Right lobe of liver (tissue), 6 donors: ENCODE measurements around the gene PPP1R36. TPM values are rescaled to one million over a fixed set of nuclear protein-coding genes. Genes with fewer than 3 reads are reported as not detected.
A peak's percentile ranks its signal among the peaks of the same experiment; 100 is the strongest.
"Not testable (repeated sequence)": the region's sequence is repeated elsewhere in the genome, so short reads cannot be mapped to it uniquely, and the experiment has no call there.

ENCODE experiments used
- ATAC-seq, 4 donors: fragments of 200-7000 bp; cut with Tn5 transposase; one replicate each; pipeline ENCODE4 v1.9.1; 2020; ENCODE audit warnings: mild to moderate bottlenecking in 4 of 4, moderate library complexity in 4 of 4
- DNase-seq, 3 donors: peaks; one replicate each; pipeline ENCODE4 v3.0.0-alpha.2; 2020
- H3K27ac ChIP-seq, 3 donors: fragments of 200-600 bp; one replicate each; pipeline ENCODE4 v1.8.0; 2022
- H3K27me3 ChIP-seq, 2 donors: fragments of 200-600 bp; one replicate each; pipeline ENCODE4 v1.8.0; 2022
- H3K36me3 ChIP-seq, 4 donors: fragments of 200-600 bp; sonication (generic) in 1 of 4; one replicate each; pipeline versions ENCODE4 v1.5.1 to v1.8.0; 2017 to 2022; ENCODE audit warnings: control low read depth in 1 of 4
- H3K4me1 ChIP-seq, 4 donors: fragments of 200-600 bp; sonication (generic) in 1 of 4; one replicate each; pipeline versions ENCODE4 v1.5.1 to v1.8.0; 2017 to 2022; ENCODE audit warnings: control low read depth in 1 of 4
- H3K4me3 ChIP-seq, 3 donors: fragments of 200-600 bp; one replicate each; pipeline ENCODE4 v1.8.0; 2022
- H3K9me3 ChIP-seq, 4 donors: fragments of 200-600 bp; sonication (generic) in 1 of 4; one replicate each; pipeline versions ENCODE4 v1.5.1 to v1.8.0; 2017 to 2022; ENCODE audit warnings: control low read depth in 1 of 4
- CTCF ChIP-seq, 4 donors: fragments of 200-600 bp in 3 of 4; fragments of 450-650 bp in 1 of 4; IDR thresholded peaks; one replicate each; pipeline versions ENCODE4 v1.5.1 to v1.8.0; 2016 to 2022; ENCODE audit warnings: antibody characterized with exemption in 4 of 4, mild to moderate bottlenecking in 2 of 4
- POLR2A ChIP-seq: fragments of 450-650 bp; IDR thresholded peaks from one replicate; pipeline ENCODE4 v1.6.1; 2017; ENCODE audit warnings: antibody characterized with exemption, mild to moderate bottlenecking
- WGBS: methylation state at CpG from one replicate; pipeline ENCODE4 v1.1.6; 2018; ENCODE audit warnings: low coverage, low lambda C conversion rate; ENCODE audit not compliant: insufficient coverage; ENCODE audit errors: missing lambda C conversion rate; 5-methylcytosine and 5-hydroxymethylcytosine counted together
- intact Hi-C, 2 donors: fragments of 100-400 bp; cut with DNase I; formaldehyde crosslinking; loops; one replicate each; pipeline versions ENCODE4 v1.11.2 to v1.14.1; 2022
- total RNA-seq, 6 experiments: library from RNA; depleted of rRNA in 2 of 6; stranded (reverse); fragments of >200 nt in 2 of 6; fragmentation: NEBNext Ultra II Directional in 3 of 6; extraction: Animal tissue kit (Norgen Biotek cat#: 25700) in 3 of 6; gene quantifications; one replicate each; pipeline versions ENCODE4 v1.1.0 to v1.2.4, GENCODE V29; 2016 to 2023
- donor health status: DM: no; HTN: yes; CAD: no.
- donor health status: DM: no; HTN: no; CAD: no.
- donor health status: DM: no; HTN: no; CAD: no.
- donor health status: DM: no; HTN: yes; CAD: no.
- donor health status: DM: no; HTN: yes; CAD: no.

PPP1R36 gene
- total RNA-seq, 6 experiments from 2014 or later = 0.16 to 0.40 TPM; not detected in 4

- no peak for TF ChIP-seq CTCF (IDR thresholded peaks at IDR 0.05)
- no peak for TF ChIP-seq POLR2A
- ATAC-seq (no peak), DNase-seq (no peak)
- Histone ChIP-seq H3K9me3 (no peaks in the 10 kb centered on the region), H3K4me3 (no peak overlapping the region), H3K27ac (no peak overlapping the region), H3K36me3 (no peaks in the 10 kb centered on the region), H3K4me1 (peaks cover 0 to 9% (median 0%) of the 10 kb centered on the region in 4 donors), H3K27me3 (peaks cover 0 to 12% of the 10 kb centered on the region in 2 donors)
- 63% methylated on average over 1 of the region's 1 CpG for WGBS
- intact Hi-C loops = no loop called here
Measured at GRCh38 chr14:64549016-64549415, 745 bp upstream of the PPP1R36 start.

GRCh38 chr14:64550621-64551333, 1.0 kb downstream of the PPP1R36 start:
- no peak for DNase-seq
- intact Hi-C loops = no loop called here

GRCh38 chr14:64554556-64554955, 4.8 kb downstream of the PPP1R36 start:
- no peak for TF ChIP-seq POLR2A
- TF ChIP-seq CTCF (IDR thresholded peaks at IDR 0.05) = no peak
- peaks cover 0 to 11% of the 10 kb centered on the region in 2 donors for H3K27me3 ChIP-seq
- WGBS = 60% methylated on average over 4 of the region's 4 CpGs
- no peaks in the 10 kb centered on the region for H3K36me3 ChIP-seq
- intact Hi-C loops = no loop called here
- DNase-seq = no peak
- no peaks in the 10 kb centered on the region for H3K9me3 ChIP-seq
- ATAC-seq = no peak
- peaks cover 0 to 8% (median 0%) of the 10 kb centered on the region in 4 donors for H3K4me1 ChIP-seq
- H3K27ac ChIP-seq = no peak overlapping the region
- no peak overlapping the region for H3K4me3 ChIP-seq

More at GRCh38 chr14:64550621-64551333, 1.0 kb downstream of the PPP1R36 start:
- Histone ChIP-seq H3K4me3 (peak overlapping the region in 1 of 3 donors; percentile 15), H3K36me3 (no peaks in the 10 kb centered on the region), H3K27ac (no peak overlapping the region), H3K4me1 (peaks cover 0 to 9% (median 0%) of the 10 kb centered on the region in 4 donors), H3K27me3 (peaks cover 0 to 12% of the 10 kb centered on the region in 2 donors), H3K9me3 (no peaks in the 10 kb centered on the region)
- no peak for ATAC-seq
- TF ChIP-seq CTCF (IDR thresholded peaks at IDR 0.05) = no peak
- no peak for TF ChIP-seq POLR2A
- WGBS = 39% methylated on average over 7 of the region's 7 CpGs

GRCh38 chr14:64556526-64556925, 6.8 kb downstream of the PPP1R36 start:
- ATAC-seq (peak in 1 of 4 donors; percentile 35), DNase-seq (no peak)
- WGBS = 89% methylated on average over 5 of the region's 5 CpGs
- Histone ChIP-seq H3K27me3 (no peaks in the 10 kb centered on the region), H3K27ac (no peak overlapping the region), H3K9me3 (no peaks in the 10 kb centered on the region), H3K4me1 (no peaks in the 10 kb centered on the region), H3K4me3 (no peak overlapping the region), H3K36me3 (no peaks in the 10 kb centered on the region)
- intact Hi-C loops = no loop called here
- TF ChIP-seq CTCF (IDR thresholded peaks at IDR 0.05) = no peak
- no peak for TF ChIP-seq POLR2A

- 70% methylated on average over 2 of the region's 2 CpGs for whole genome bisulfite sequencing
- intact Hi-C loops, H3K4me3 ChIP-seq, ATAC-seq, DNase-seq, H3K9me3 ChIP-seq, H3K27ac ChIP-seq, H3K36me3 ChIP-seq, H3K27me3 ChIP-seq, H3K4me1 ChIP-seq: not testable (repeated sequence)
Measured at GRCh38 chr14:64558216-64558615, 8.5 kb downstream of the PPP1R36 start.
